HEK293 (cell line): ENCODE measurements around the gene MS4A18.

ENCODE experiments used
- PATZ1 ChIP-seq: fragments of 450-650 bp; formaldehyde crosslinking; IDR thresholded peaks from 2 replicates; pipeline ENCODE4 v1.5.1; 2016; ENCODE audit warnings: missing biosample characterization, missing genetic modification characterization
- ZNF404 ChIP-seq: fragments of 450-650 bp; formaldehyde crosslinking; IDR thresholded peaks from 2 replicates; pipeline ENCODE4 v1.5.1; 2017; ENCODE audit warnings: missing biosample characterization, missing genetic modification characterization
- ZNF549 ChIP-seq: fragments of 450-650 bp; IDR thresholded peaks from 2 replicates; pipeline ENCODE4 v1.5.1; 2018; ENCODE audit warnings: missing biosample characterization, missing genetic modification characterization, mild to moderate bottlenecking, inconsistent platforms, moderate library complexity

- TF ChIP-seq PATZ1 (tag by site-specific recombination) = no peak
- TF ChIP-seq ZNF549 (tag by site-specific recombination) = no peak
- TF ChIP-seq ZNF404 (tag by site-specific recombination) = no peak
These were observed 42.0 kb downstream of the MS4A18 start for GRCh38 chr11:60766547-60766946.
